Activated naive CD4-positive, alpha-beta T cell treated with Interleukin-2 at 50 U/mL for 16 hours (primary cell): ENCODE measurements around the gene FXYD5.
A peak's percentile ranks its signal among the peaks of the same experiment; 100 is the strongest.
"Not testable (repeated sequence)": the region's sequence is repeated elsewhere in the genome, so short reads cannot be mapped to it uniquely, and the experiment has no call there.

Source experiments
- DNase-seq: peaks from one replicate; pipeline ENCODE4 v3.0.0-alpha.2; 2020

FXYD5 gene

GRCh38 chr19:35120492-35120891 lies 34.0 kb upstream of the FXYD5 start:
- DNase-seq = no peak

GRCh38 chr19:35120898-35121297 lies 33.6 kb upstream of the FXYD5 start:
- DNase-seq = no peak

GRCh38 chr19:35122687-35123551 lies 31.6 kb upstream of the FXYD5 start:
- no peak for DNase-seq

GRCh38 chr19:35123573-35123972 lies 31.0 kb upstream of the FXYD5 start:
- no peak for DNase-seq

- DNase-seq = peak; percentile 88
Observed at GRCh38 chr19:35124098-35125060, 30.2 kb upstream of the FXYD5 start.

GRCh38 chr19:35125270-35125717 lies 29.2 kb upstream of the FXYD5 start:
- no peak for DNase-seq

- DNase-seq = no peak
Observed at GRCh38 chr19:35125749-35126623, 28.5 kb upstream of the FXYD5 start.

GRCh38 chr19:35126624-35126959 lies 27.9 kb upstream of the FXYD5 start:
- DNase-seq = no peak

- DNase-seq = no peak
Observed at GRCh38 chr19:35127871-35128270, 26.7 kb upstream of the FXYD5 start.

- no peak for DNase-seq
Observed at GRCh38 chr19:35128398-35129057, 26.0 kb upstream of the FXYD5 start.

GRCh38 chr19:35129724-35130274 lies 24.7 kb upstream of the FXYD5 start:
- DNase-seq = not testable (repeated sequence)

- no peak for DNase-seq
Observed at GRCh38 chr19:35130761-35131720, 23.5 kb upstream of the FXYD5 start.

GRCh38 chr19:35132254-35132653 lies 22.3 kb upstream of the FXYD5 start:
- no peak for DNase-seq

- no peak for DNase-seq
Observed at GRCh38 chr19:35133826-35134225, 20.7 kb upstream of the FXYD5 start.

GRCh38 chr19:35134601-35135242 lies 19.8 kb upstream of the FXYD5 start, which contains the start of gene LGI4:
LGI4 (minus strand) TSS chr19:35135059; CDS start chr19:35134680, 379 bp downstream.
- DNase-seq = no peak

- DNase-seq = peak; percentile 73
Observed at GRCh38 chr19:35135389-35135909, 19.1 kb upstream of the FXYD5 start.

GRCh38 chr19:35136231-35136630 lies 18.3 kb upstream of the FXYD5 start:
- no peak for DNase-seq

GRCh38 chr19:35136977-35137702 lies 17.4 kb upstream of the FXYD5 start:
- no peak for DNase-seq
